NT2/D1 (cell line): ENCODE results near the gene MTRF1.

Experiments
- SUZ12 ChIP-seq: IDR thresholded peaks from 2 replicates; pipeline ENCODE4 v1.6.1; 2011; ENCODE audit not compliant: insufficient read length, insufficient read depth; ENCODE audit errors: extremely low read depth
- YY1 ChIP-seq: IDR thresholded peaks from 2 replicates; pipeline ENCODE4 v1.6.1; 2011; ENCODE audit not compliant: insufficient read length, insufficient read depth
- ZNF274 ChIP-seq: IDR thresholded peaks from 2 replicates; pipeline ENCODE4 v1.6.1; 2011; ENCODE audit warnings: mild to moderate bottlenecking, low read depth, low read length

DNA sequence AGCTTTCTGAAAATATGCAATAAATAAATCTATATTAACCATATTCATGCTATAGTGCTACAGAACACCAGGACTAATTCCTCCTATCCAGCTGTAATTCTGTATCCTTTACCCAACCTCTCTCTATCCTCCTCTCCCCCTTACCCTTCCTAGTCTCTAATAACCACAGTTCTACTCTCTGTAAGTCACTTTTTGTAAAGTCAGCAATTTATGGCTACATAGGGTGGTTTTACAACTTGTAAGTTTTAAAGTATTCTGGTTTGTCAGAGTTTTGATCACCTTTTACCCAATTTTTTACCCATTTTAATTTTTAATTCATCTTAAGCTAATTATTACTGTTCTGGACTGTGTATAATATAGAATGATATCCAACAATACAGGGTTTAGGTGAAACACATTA is 34.0 kb downstream of the MTRF1 start:
- TF ChIP-seq ZNF274 (no peak), SUZ12 (no peak), YY1 (no peak)
